Smooth muscle cell (in vitro differentiated cells): Measurements from ENCODE around the gene FSD1. TPM values are rescaled to one million over a fixed set of nuclear protein-coding genes. Genes with fewer than 3 reads are reported as not detected.

Experiments used
- DNase-seq: peaks from one replicate; lab custom pipeline; 2025; ENCODE audit not compliant: unreplicated experiment; lab: John Stamatoyannopoulos, UW
- H2AFZ ChIP-seq: fragments of 200-600 bp; sonication (generic); 2 replicates; pipeline ENCODE4 v1.6.0; 2016; ENCODE audit warnings: antibody characterized with exemption, low read depth, mild to moderate bottlenecking
- H3F3A ChIP-seq: fragments of 200-600 bp; sonication (generic); 2 replicates; pipeline ENCODE4 v1.6.0; 2017; ENCODE audit warnings: antibody characterized with exemption, low read depth
- H3K27ac ChIP-seq: fragments of 200-600 bp; sonication (generic); 2 replicates; pipeline ENCODE4 v1.5.1; 2016; ENCODE audit warnings: low read depth, mild to moderate bottlenecking
- H3K27me3 ChIP-seq: fragments of 200-600 bp; sonication (generic); 2 replicates; pipeline ENCODE4 v1.6.1; 2016; ENCODE audit warnings: low read depth, mild to moderate bottlenecking
- H3K36me3 ChIP-seq: fragments of 200-600 bp; sonication (generic); 2 replicates; pipeline ENCODE4 v1.5.1; 2016; ENCODE audit warnings: low read depth
- H3K4me1 ChIP-seq: fragments of 200-600 bp; sonication (generic); 2 replicates; pipeline ENCODE4 v1.5.1; 2016; ENCODE audit warnings: low read depth
- H3K4me2 ChIP-seq: fragments of 200-600 bp; sonication (generic); 2 replicates; pipeline ENCODE4 v1.6.0; 2016; ENCODE audit warnings: mild to moderate bottlenecking
- H3K4me3 ChIP-seq: fragments of 200-600 bp; sonication (generic); 2 replicates; pipeline ENCODE4 v1.5.1; 2016; ENCODE audit warnings: mild to moderate bottlenecking
- H3K79me2 ChIP-seq: fragments of 200-600 bp; sonication (generic); 2 replicates; pipeline ENCODE4 v1.6.0; 2016; ENCODE audit warnings: low read depth, mild to moderate bottlenecking
- H3K9ac ChIP-seq: fragments of 200-600 bp; sonication (generic); 2 replicates; pipeline ENCODE4 v1.6.0; 2016; ENCODE audit warnings: low read depth
- H3K9me3 ChIP-seq: fragments of 200-600 bp; sonication (generic); replicated peaks from 2 replicates; pipeline ENCODE4 v1.5.1; 2016; ENCODE audit warnings: low read depth
- H4K20me1 ChIP-seq: fragments of 200-600 bp; sonication (generic); 2 replicates; pipeline ENCODE4 v1.6.0; 2016; ENCODE audit warnings: low read depth
- WGBS: methylation state at CpG from one replicate; pipeline ENCODE4 v1.1.7; 2016; ENCODE audit warnings: low lambda C conversion rate; 5-methylcytosine and 5-hydroxymethylcytosine counted together
- polyA plus RNA-seq: library from polyadenylated mRNA; unstranded; fragments of >200 nt; fragmentation: Nextera tagmentation; extraction: Ambion mirVana; gene quantifications from 2 replicates; pipeline ENCODE4 v1.2.1, GENCODE V29; 2016
- total RNA-seq: library from RNA; depleted of rRNA; stranded (reverse); fragments of >200 nt; gene quantifications from 2 replicates; pipeline ENCODE4 v1.2.3, GENCODE V29; 2014
- TF ChIP-seq, protein P1 (sequence below): fragments of 200-600 bp; sonication (generic); IDR thresholded peaks from 2 replicates; pipeline ENCODE4 v1.5.1; 2017; ENCODE audit warnings: borderline replicate concordance, mild to moderate bottlenecking, antibody characterized with exemption; ENCODE audit not compliant: insufficient read depth, poor library complexity, severe bottlenecking

Gene FSD1
- total and polyA plus RNA-seq, 2 experiments from 2014 or later, result 9.9 to 16.5 TPM

DNA sequence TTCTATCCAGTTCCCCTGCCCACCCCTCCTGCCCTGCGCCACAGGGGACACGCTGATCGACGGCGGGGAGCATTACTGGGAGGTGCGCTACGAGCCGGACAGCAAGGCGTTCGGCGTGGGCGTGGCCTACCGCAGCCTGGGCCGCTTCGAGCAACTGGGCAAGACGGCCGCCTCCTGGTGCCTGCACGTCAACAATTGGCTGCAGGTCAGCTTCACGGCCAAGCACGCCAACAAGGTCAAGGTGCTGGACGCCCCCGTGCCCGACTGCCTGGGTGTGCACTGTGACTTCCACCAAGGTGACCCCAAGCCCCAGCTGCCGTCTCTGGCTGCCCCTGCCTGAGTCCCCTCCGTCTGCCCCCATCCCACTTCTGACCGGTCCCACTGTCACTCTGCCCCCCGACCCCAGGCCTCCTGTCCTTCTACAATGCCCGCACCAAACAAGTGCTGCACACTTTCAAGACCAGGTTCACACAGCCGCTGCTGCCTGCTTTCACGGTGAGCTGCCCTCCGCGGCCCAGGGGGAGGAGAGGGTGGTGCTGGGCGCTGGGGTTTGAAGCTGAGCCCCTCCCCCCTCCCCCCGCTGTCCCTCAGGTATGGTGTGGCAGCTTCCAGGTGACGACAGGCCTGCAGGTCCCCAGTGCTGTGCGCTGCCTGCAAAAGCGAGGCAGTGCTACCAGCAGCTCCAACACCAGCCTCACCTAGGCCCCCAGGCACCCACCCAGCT lies 18.7 kb downstream of the FSD1 start:
- Histone ChIP-seq H3K9me3 (no peaks in the 10 kb centered on the region), H3F3A (no peaks in the 10 kb centered on the region)
- TF ChIP-seq, protein P1, sequence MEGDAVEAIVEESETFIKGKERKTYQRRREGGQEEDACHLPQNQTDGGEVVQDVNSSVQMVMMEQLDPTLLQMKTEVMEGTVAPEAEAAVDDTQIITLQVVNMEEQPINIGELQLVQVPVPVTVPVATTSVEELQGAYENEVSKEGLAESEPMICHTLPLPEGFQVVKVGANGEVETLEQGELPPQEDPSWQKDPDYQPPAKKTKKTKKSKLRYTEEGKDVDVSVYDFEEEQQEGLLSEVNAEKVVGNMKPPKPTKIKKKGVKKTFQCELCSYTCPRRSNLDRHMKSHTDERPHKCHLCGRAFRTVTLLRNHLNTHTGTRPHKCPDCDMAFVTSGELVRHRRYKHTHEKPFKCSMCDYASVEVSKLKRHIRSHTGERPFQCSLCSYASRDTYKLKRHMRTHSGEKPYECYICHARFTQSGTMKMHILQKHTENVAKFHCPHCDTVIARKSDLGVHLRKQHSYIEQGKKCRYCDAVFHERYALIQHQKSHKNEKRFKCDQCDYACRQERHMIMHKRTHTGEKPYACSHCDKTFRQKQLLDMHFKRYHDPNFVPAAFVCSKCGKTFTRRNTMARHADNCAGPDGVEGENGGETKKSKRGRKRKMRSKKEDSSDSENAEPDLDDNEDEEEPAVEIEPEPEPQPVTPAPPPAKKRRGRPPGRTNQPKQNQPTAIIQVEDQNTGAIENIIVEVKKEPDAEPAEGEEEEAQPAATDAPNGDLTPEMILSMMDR, result no peak

DNA sequence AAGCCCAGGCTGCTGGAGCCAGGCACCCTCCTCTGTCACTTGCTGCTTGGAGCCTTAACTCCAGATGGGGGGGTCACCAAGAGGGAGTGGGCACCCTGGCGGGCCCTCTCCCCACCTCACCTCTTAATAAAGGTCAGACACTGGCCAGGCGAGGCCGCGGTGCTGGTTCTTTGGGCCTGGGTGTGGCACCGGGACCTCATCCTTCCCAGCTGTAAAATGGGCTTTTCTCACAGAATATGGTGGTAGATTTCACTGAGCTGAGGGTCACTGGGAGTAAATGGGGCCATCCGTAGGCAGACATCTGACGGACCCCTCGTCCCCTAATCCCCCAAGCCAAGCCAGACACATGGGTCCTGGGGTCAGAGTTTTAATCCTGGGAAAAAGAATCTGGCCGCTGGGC lies 19.3 kb downstream of the FSD1 start:
- peaks cover 9% of the 10 kb centered on the region for H3K4me1 ChIP-seq
- H3K27ac ChIP-seq, result no peak overlapping the region
- TF ChIP-seq, protein P1, result no peak
- DNase-seq, result no peak
- no peaks in the 10 kb centered on the region for H4K20me1 ChIP-seq
- no peaks in the 10 kb centered on the region for H3F3A ChIP-seq
- H3K9me3 ChIP-seq, result no peaks in the 10 kb centered on the region
- no peak overlapping the region for H2AFZ ChIP-seq
- 95% methylated on average over 9 of the region's 9 CpGs for WGBS
- H3K9ac ChIP-seq, result no peak overlapping the region
- no peak overlapping the region for H3K4me2 ChIP-seq
- H3K27me3 ChIP-seq, result no peaks in the 10 kb centered on the region
- no peak overlapping the region for H3K4me3 ChIP-seq
- H3K79me2 ChIP-seq, result no peaks in the 10 kb centered on the region
- H3K36me3 ChIP-seq, result no peaks in the 10 kb centered on the region

More for the DNA sequence above, 18.7 kb downstream of the FSD1 start:
- Histone ChIP-seq H2AFZ (no peak overlapping the region), H3K9ac (no peak overlapping the region), H4K20me1 (no peaks in the 10 kb centered on the region), H3K4me1 (peaks cover 9% of the 10 kb centered on the region), H3K27me3 (no peaks in the 10 kb centered on the region), H3K79me2 (no peaks in the 10 kb centered on the region), H3K4me2 (no peak overlapping the region), H3K4me3 (no peak overlapping the region), H3K36me3 (no peaks in the 10 kb centered on the region), H3K27ac (no peak overlapping the region)
- whole genome bisulfite sequencing, result 97% methylated on average over 37 of the region's 37 CpGs
- no peak for DNase-seq

DNA sequence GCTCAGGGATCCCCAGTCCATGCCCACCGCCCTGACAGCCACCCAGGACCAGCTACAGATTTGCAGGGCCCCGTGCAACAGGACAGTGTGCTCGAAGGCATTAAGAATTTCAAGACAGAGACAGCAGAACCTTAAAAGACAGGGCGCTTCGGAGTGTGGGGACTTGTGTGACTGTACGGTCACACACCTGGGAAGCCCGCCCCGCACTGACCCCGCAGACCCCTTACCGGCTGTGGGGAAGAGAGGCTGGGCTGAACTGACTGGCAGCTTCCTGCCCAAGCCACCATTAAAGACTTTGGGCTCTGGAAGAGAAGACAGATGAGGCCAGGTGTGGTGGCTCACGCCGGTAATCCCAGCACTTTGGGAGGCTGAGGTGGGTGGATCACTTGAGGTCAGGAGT lies 19.8 kb downstream of the FSD1 start:
- Histone ChIP-seq H3F3A (no peaks in the 10 kb centered on the region), H2AFZ (no peak overlapping the region), H3K4me3 (no peak overlapping the region), H4K20me1 (no peaks in the 10 kb centered on the region), H3K9me3 (no peaks in the 10 kb centered on the region), H3K4me1 (peaks cover 9% of the 10 kb centered on the region), H3K36me3 (no peaks in the 10 kb centered on the region), H3K4me2 (no peak overlapping the region), H3K27ac (no peak overlapping the region), H3K79me2 (no peaks in the 10 kb centered on the region), H3K9ac (no peak overlapping the region), H3K27me3 (no peaks in the 10 kb centered on the region)
- WGBS, result 91% methylated on average over 12 of the region's 12 CpGs
- TF ChIP-seq, protein P1, result no peak
- DNase-seq, result no peak

DNA sequence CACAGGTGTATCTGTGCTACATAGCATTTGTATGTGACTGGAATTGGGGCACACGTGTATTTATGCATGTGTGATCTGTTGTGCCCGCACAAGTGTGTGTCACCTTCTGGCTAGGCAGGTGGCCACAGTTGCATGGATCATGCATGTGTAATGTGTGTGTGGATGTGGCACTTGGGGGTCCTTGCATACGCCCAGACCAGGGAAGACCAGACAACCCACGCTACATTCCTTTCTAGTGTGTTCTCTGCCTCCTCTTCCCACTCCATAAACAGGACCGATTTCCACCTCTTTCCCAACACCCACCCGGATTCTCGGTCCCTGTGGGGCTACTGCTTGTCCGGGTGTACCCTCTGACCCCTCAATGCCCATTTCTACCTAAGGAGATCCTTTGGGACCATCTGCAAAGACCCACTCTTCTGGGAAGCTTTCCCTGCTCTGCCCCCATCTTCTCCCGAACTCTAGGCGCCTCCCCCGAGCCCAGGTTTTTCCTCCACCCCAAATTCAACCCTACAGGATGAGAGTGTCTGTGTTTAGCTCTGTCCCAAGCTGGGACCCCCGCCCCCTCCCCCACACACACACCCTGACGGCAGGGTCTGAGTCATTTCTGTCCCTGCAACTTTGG lies 21.9 kb downstream of the FSD1 start:
- Histone ChIP-seq H3K27ac (no peak overlapping the region), H3K79me2 (no peaks in the 10 kb centered on the region), H3K36me3 (no peaks in the 10 kb centered on the region), H3F3A (no peaks in the 10 kb centered on the region), H3K4me1 (peaks cover 9% of the 10 kb centered on the region), H3K4me3 (no peak overlapping the region), H2AFZ (no peak overlapping the region), H3K9ac (no peak overlapping the region), H3K27me3 (no peaks in the 10 kb centered on the region), H3K9me3 (no peaks in the 10 kb centered on the region), H3K4me2 (peak overlapping the region; percentile 83), H4K20me1 (no peaks in the 10 kb centered on the region)
- no peak for DNase-seq
- WGBS, result 67% methylated on average over 13 of the region's 13 CpGs
- TF ChIP-seq, protein P1, result no peak
